22Rv1 (cell line): ENCODE data around the gene HOXC4.

Source experiments
- ZFX ChIP-seq: fragments of 450-650 bp; IDR thresholded peaks from 2 replicates; pipeline ENCODE4 v1.6.1; 2017; ENCODE audit warnings: antibody characterized with exemption, borderline replicate concordance
- TF ChIP-seq, protein P1 (sequence below): fragments of 450-650 bp; IDR thresholded peaks from 2 replicates; pipeline ENCODE4 v1.5.1; 2017; ENCODE audit warnings: mild to moderate bottlenecking

DNA sequence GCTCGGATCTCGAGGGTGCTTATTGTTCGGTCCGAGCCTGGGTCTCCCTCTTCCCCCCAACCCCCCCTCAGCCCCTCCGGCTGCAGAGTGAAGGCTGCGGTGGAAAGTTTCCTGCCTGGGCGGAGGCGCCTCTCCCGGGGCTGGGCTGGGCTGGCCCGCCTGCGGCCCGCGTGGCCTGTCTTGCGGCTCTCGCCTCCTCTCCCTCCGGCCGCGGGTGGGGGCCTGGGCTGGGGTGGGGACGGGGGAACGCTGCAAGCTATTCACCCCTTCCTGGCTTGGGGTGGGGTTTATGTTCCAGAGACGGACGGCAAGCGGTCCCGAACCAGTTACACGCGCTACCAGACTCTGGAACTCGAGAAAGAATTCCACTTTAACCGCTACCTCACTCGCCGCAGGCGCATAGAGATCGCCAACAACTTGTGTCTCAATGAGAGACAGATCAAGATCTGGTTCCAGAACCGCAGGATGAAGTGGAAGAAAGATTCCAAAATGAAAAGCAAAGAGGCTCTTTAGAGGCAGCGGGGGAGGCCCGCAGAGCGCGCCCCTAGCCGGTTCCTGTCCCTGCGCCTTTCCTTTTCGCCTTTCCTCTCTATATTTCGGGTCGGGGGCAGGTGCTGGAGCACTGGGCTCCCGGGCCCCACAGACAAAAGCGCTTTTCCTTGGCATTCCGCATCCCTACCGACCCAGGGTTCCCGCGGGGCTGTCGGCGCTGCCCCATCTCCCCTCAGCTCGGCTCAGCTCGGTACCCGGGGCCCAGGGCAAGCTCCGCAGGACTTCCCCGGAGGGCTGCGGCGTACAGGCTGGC lies 19.5 kb upstream of the HOXC4 start:
- TF ChIP-seq, protein P1, sequence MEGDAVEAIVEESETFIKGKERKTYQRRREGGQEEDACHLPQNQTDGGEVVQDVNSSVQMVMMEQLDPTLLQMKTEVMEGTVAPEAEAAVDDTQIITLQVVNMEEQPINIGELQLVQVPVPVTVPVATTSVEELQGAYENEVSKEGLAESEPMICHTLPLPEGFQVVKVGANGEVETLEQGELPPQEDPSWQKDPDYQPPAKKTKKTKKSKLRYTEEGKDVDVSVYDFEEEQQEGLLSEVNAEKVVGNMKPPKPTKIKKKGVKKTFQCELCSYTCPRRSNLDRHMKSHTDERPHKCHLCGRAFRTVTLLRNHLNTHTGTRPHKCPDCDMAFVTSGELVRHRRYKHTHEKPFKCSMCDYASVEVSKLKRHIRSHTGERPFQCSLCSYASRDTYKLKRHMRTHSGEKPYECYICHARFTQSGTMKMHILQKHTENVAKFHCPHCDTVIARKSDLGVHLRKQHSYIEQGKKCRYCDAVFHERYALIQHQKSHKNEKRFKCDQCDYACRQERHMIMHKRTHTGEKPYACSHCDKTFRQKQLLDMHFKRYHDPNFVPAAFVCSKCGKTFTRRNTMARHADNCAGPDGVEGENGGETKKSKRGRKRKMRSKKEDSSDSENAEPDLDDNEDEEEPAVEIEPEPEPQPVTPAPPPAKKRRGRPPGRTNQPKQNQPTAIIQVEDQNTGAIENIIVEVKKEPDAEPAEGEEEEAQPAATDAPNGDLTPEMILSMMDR: no peak
- no peak for TF ChIP-seq ZFX
